HepG2 (cell line): ENCODE results near the gene NDE1.

ENCODE experiments used
- ARID2 ChIP-seq: sonication (generic); formaldehyde crosslinking; IDR thresholded peaks from 2 replicates; pipeline ENCODE4 v1.8.1; 2022; ENCODE audit warnings: mild to moderate bottlenecking, missing genetic modification reagents, borderline replicate concordance
- CTCF ChIP-seq: sonication (generic); formaldehyde crosslinking; IDR thresholded peaks from 2 replicates; pipeline ENCODE4 v1.5.0; 2020; ENCODE audit warnings: mild to moderate bottlenecking, missing genetic modification reagents, moderate library complexity
- FOXA1 ChIP-seq, 2 experiments: fragments of 450-650 bp in 1 of 2; sonication (generic) in 1 of 2; formaldehyde crosslinking in 1 of 2; IDR thresholded peaks; 2 replicates each; pipeline versions ENCODE4 v1.4.0 to v1.6.1; 2016 to 2020; ENCODE audit warnings: missing genetic modification reagents in 1 of 2
- HIVEP1 ChIP-seq: sonication (generic); formaldehyde crosslinking; IDR thresholded peaks from 2 replicates; pipeline ENCODE4 v1.4.0; 2020; ENCODE audit warnings: mild to moderate bottlenecking, missing genetic modification reagents
- JUNB ChIP-seq: sonication (generic); formaldehyde crosslinking; IDR thresholded peaks from 2 replicates; pipeline ENCODE4 v1.8.0; 2022; ENCODE audit warnings: missing genetic modification reagents, mild to moderate bottlenecking, borderline replicate concordance
- JUND ChIP-seq: sonication (generic); formaldehyde crosslinking; IDR thresholded peaks from 2 replicates; pipeline ENCODE4 v1.8.0; 2022; ENCODE audit warnings: mild to moderate bottlenecking, missing genetic modification reagents
- KDM5B ChIP-seq: sonication (generic); formaldehyde crosslinking; IDR thresholded peaks from 2 replicates; pipeline ENCODE4 v1.4.0; 2020; ENCODE audit warnings: missing genetic modification reagents, mild to moderate bottlenecking, borderline replicate concordance
- MAFK ChIP-seq, 2 experiments: IDR thresholded peaks in 1 of 2; conservative IDR thresholded peaks in 1 of 2; 2 replicates each; pipeline ENCODE4 v1.6.1; 2011; ENCODE audit warnings: improper control_type of control experiment in 2 of 2, low read length in 2 of 2
- MTERF4 ChIP-seq: sonication (generic); formaldehyde crosslinking; IDR thresholded peaks from 2 replicates; pipeline ENCODE4 v1.8.0; 2023; ENCODE audit warnings: mild to moderate bottlenecking, missing genetic modification reagents
- SP1 ChIP-seq, 2 experiments: fragments of 450-650 bp in 1 of 2; sonication (generic) in 1 of 2; formaldehyde crosslinking in 1 of 2; IDR thresholded peaks; 2 replicates each; pipeline versions ENCODE4 v1.4.0 to v1.6.1; 2016 to 2020; ENCODE audit warnings: missing genetic modification reagents in 1 of 2
- ZNF253 ChIP-seq: sonication (generic); formaldehyde crosslinking; IDR thresholded peaks from 2 replicates; pipeline ENCODE4 v1.8.0; 2022; ENCODE audit warnings: mild to moderate bottlenecking, missing genetic modification reagents, borderline replicate concordance
- ZNF431 ChIP-seq: sonication (generic); formaldehyde crosslinking; IDR thresholded peaks from 2 replicates; pipeline ENCODE4 v1.9.0; 2022; ENCODE audit warnings: missing genetic modification reagents, low read depth, mild to moderate bottlenecking, borderline replicate concordance
- TF ChIP-seq, protein P1 (sequence below): sonication (generic); formaldehyde crosslinking; IDR thresholded peaks from 2 replicates; pipeline ENCODE4 v1.5.1; 2020; ENCODE audit warnings: missing genetic modification reagents, mild to moderate bottlenecking, borderline replicate concordance

DNA sequence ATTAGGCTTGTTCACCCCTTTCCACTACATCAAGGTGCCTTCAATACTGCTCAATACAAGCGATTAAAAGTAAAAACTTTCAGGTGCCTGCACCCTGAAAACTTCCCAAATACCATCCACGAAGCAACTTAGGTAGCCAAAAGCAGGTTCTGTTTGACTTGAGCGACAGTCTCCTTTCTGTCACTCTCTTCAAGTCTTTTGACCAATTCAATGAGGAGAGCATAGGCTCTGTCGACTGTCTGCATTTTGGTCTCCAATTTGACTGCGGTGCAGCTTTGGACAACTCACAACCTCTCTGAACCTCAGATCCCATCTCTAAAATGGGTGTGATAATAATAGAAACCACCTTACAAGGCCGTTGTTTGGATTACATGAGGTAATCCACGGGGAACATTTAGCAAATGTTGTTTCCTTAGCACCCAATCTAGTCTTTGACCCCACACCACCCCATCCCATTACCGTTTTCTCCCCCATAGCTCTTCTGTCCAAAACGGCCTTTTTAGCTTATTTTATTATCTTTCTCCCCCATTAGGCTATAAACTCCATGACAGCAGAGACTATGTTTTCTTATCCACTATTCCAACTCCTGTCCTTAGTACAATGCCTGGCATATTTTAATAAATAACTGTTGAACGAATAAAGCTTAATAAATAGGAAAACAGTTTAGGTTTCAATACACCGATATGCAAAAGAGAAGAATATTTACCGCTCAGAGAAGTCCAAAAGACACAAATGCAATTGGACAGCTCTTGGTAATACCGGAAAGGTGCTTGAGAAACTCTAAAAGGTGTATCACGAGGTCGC is 8.1 kb upstream of the NDE1 start:
- TF ChIP-seq CTCF, result no peak
- no peak for TF ChIP-seq JUND (CRISPR knock-in tag)
- TF ChIP-seq JUNB (CRISPR knock-in tag), result no peak
- TF ChIP-seq ARID2 (CRISPR knock-in tag), result no peak
- no peak for TF ChIP-seq FOXA1 (IDR thresholded peaks at IDR 0.05)
- no peak for TF ChIP-seq FOXA1 (CRISPR knock-in tag; IDR thresholded peaks at IDR 0.05)
- no peak for TF ChIP-seq HIVEP1 (CRISPR knock-in tag)
- TF ChIP-seq MAFK (conservative IDR thresholded peaks at IDR 0.05 in 1 of 2, IDR thresholded peaks at IDR 0.05 in 1 of 2; ENCODE audit: low read length in 2 of 2), result no peak
- no peak for TF ChIP-seq SP1 (IDR thresholded peaks at IDR 0.05)
- no peak; the same call in 1 of the 2 replicates for TF ChIP-seq SP1 (CRISPR knock-in tag; IDR thresholded peaks at IDR 0.05)
- TF ChIP-seq ZNF431, result no peak
- no peak for TF ChIP-seq ZNF253
- TF ChIP-seq, protein P1, sequence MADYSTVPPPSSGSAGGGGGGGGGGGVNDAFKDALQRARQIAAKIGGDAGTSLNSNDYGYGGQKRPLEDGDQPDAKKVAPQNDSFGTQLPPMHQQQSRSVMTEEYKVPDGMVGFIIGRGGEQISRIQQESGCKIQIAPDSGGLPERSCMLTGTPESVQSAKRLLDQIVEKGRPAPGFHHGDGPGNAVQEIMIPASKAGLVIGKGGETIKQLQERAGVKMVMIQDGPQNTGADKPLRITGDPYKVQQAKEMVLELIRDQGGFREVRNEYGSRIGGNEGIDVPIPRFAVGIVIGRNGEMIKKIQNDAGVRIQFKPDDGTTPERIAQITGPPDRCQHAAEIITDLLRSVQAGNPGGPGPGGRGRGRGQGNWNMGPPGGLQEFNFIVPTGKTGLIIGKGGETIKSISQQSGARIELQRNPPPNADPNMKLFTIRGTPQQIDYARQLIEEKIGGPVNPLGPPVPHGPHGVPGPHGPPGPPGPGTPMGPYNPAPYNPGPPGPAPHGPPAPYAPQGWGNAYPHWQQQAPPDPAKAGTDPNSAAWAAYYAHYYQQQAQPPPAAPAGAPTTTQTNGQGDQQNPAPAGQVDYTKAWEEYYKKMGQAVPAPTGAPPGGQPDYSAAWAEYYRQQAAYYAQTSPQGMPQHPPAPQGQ (CRISPR knock-in tag), result no peak
- 0 out of 2 replicates have a peak, but pooled peaks have one; percentile 57 for TF ChIP-seq MTERF4 (CRISPR knock-in tag)
- no peak for TF ChIP-seq KDM5B (CRISPR knock-in tag)
